Endothelial cell of umbilical vein (primary cell): ENCODE measurements around the gene ALG11. TPM values are rescaled to one million over a fixed set of nuclear protein-coding genes. Genes with fewer than 3 reads are reported as not detected.

Source experiments
- BruUV-seq: library from RNA; stranded (reverse); fragments of 400-500 nt; replicated peaks from 2 replicates; lab custom pipeline; 2021; lab: Mats Ljungman, UMichigan
- CTCF ChIA-PET: fragments of 300-600, 350-600 bp; sonication (Branson Sonifier 250); formaldehyde crosslinking; loops from one replicate; lab custom pipeline; 2021; ENCODE audit warnings: antibody characterized with exemption, inconsistent platforms; lab: Charles Lee
- POLR2A ChIA-PET: fragments of 300-600, 350-600 bp; sonication (Branson Sonifier 250); formaldehyde crosslinking; loops from one replicate; lab custom pipeline; 2021; ENCODE audit warnings: antibody characterized with exemption, inconsistent platforms; lab: Charles Lee
- DNase-seq: peaks from one replicate; pipeline ENCODE4 v3.0.0-alpha.2; 2011; ENCODE audit warnings: low read depth, low spot score
- FAIRE-seq: peaks from 2 replicates; lab custom pipeline; 2011; peaks lifted over from hg19 to GRCh38; lab: Jason Lieb, UNC
- H2AFZ ChIP-seq: 2 replicates; pipeline ENCODE4 v1.6.0; 2012; ENCODE audit warnings: low read depth, low read length, control low read depth, inconsistent platforms
- H3K27ac ChIP-seq: 2 replicates; pipeline ENCODE4 v1.5.1; 2011; ENCODE audit warnings: low read depth, mild to moderate bottlenecking, control low read depth, low read length, moderate library complexity; ENCODE audit not compliant: insufficient read depth
- H3K27me3 ChIP-seq, 2 experiments: 2 replicates each; pipeline versions ENCODE4 v1.6.0 to v1.6.1; 2011; ENCODE audit warnings: low read length in 2 of 2, mixed read lengths in 1 of 2; ENCODE audit not compliant: control insufficient read depth in 2 of 2, insufficient read depth in 2 of 2
- H3K36me3 ChIP-seq, 2 experiments: 2 replicates in 1 of 2; 3 replicates in 1 of 2; pipeline ENCODE4 v1.5.1; 2011; ENCODE audit warnings: low read length in 2 of 2, mild to moderate bottlenecking in 1 of 2, moderate library complexity in 1 of 2; ENCODE audit not compliant: control insufficient read depth in 2 of 2, insufficient read depth in 2 of 2; ENCODE audit errors: extremely low read depth in 1 of 2
- H3K4me1 ChIP-seq: 3 replicates; pipeline ENCODE4 v1.5.1; 2011; ENCODE audit warnings: mild to moderate bottlenecking, low read length; ENCODE audit not compliant: control insufficient read depth, insufficient read depth; ENCODE audit errors: extremely low read depth
- H3K4me2 ChIP-seq: 2 replicates; pipeline ENCODE4 v1.6.1; 2011; ENCODE audit warnings: low read length, control low read depth, mixed read lengths; ENCODE audit not compliant: insufficient read depth
- H3K4me3 ChIP-seq, 3 experiments: fragments of 200-600 bp in 1 of 3; sonication (generic), shearing (Covaris generic) in 1 of 3; replicated peaks in 1 of 3; 2 replicates each; pipeline ENCODE4 v1.5.1; 2011 to 2016; ENCODE audit warnings: control low read depth in 3 of 3, low read length in 3 of 3, mild to moderate bottlenecking in 2 of 3, inconsistent platforms in 1 of 3, low read depth in 1 of 3, moderate library complexity in 1 of 3; ENCODE audit not compliant: insufficient read depth in 1 of 3
- H3K79me2 ChIP-seq: 2 replicates; pipeline ENCODE4 v1.6.0; 2012; ENCODE audit warnings: low read length, inconsistent platforms; ENCODE audit not compliant: control insufficient read depth, insufficient read depth
- H3K9ac ChIP-seq: replicated peaks from 2 replicates; pipeline ENCODE3; 2011; ENCODE audit warnings: low read length, control low read depth; ENCODE audit not compliant: insufficient read depth; ENCODE audit errors: extremely low read depth
- H3K9me1 ChIP-seq: replicated peaks from 3 replicates; pipeline ENCODE4 v1.6.0; 2011; ENCODE audit warnings: mild to moderate bottlenecking, low read length; ENCODE audit not compliant: control insufficient read depth, insufficient read depth; ENCODE audit errors: extremely low read depth
- H3K9me3 ChIP-seq: replicated peaks from 2 replicates; pipeline ENCODE4 v1.5.1; 2012; ENCODE audit warnings: low read length, inconsistent platforms; ENCODE audit not compliant: control insufficient read depth, insufficient read depth
- H4K20me1 ChIP-seq: replicated peaks from 2 replicates; pipeline ENCODE3; 2011; ENCODE audit warnings: mild to moderate bottlenecking, low read length; ENCODE audit not compliant: control insufficient read depth, insufficient read depth; ENCODE audit errors: extremely low read depth
- EZH2 ChIP-seq: IDR thresholded peaks from 2 replicates; pipeline ENCODE4 v1.6.1; 2012; ENCODE audit warnings: borderline replicate concordance, low read depth, mild to moderate bottlenecking, moderate library complexity, low read length, inconsistent platforms; ENCODE audit not compliant: severe bottlenecking
- GATA2 ChIP-seq: IDR thresholded peaks from 2 replicates; pipeline ENCODE4 v1.7.0; 2011; ENCODE audit warnings: low read depth, mild to moderate bottlenecking, moderate library complexity, mixed read lengths, low read length; ENCODE audit not compliant: insufficient read length, insufficient read depth
- JUN ChIP-seq: IDR thresholded peaks from 2 replicates; pipeline ENCODE4 v1.6.1; 2011; ENCODE audit warnings: borderline replicate concordance, low read depth; ENCODE audit not compliant: insufficient read length, insufficient read depth
- dilution Hi-C: fragments of 300-500 bp; cut with MboI; formaldehyde crosslinking; loops from one replicate; pipeline ENCODE4 v1.15.0; 2019; ENCODE audit warnings: low sequenced_read_pairs; ENCODE audit not compliant: extremely low pct_ligation_motif_present
- intact Hi-C: fragments of 100-400 bp; cut with micrococcal nuclease; formaldehyde crosslinking; loops from one replicate; pipeline ENCODE4 v1.10.0; 2022
- polyA plus RNA-seq, 4 experiments: library from polyadenylated mRNA; depleted of rRNA in 3 of 4; stranded (reverse) in 3 of 4; unstranded in 1 of 4; fragments of >200 nt; gene quantifications; 2 replicates each; pipeline versions ENCODE4 v1.2.1 to v1.2.3, GENCODE V29; 2011 to 2012; ENCODE audit warnings: missing spikeins in 1 of 4
- total RNA-seq: library from RNA; stranded (reverse); gene quantifications from 2 replicates; pipeline ENCODE4 v1.2.3, GENCODE V29; 2021
- TF ChIP-seq, protein P1 (sequence below): IDR thresholded peaks from 2 replicates; pipeline ENCODE4 v1.6.1; 2011; ENCODE audit not compliant: insufficient read depth, insufficient read length
- TF ChIP-seq, protein P2 (sequence below), 2 donors: IDR thresholded peaks; 1 replicate in 1 of 2; 2 replicates in 1 of 2; pipeline ENCODE4 v1.5.1; 2011; ENCODE audit warnings: low read length in 2 of 2, mild to moderate bottlenecking in 2 of 2, moderate library complexity in 2 of 2, control low read depth in 1 of 2, inconsistent platforms in 1 of 2, low read depth in 1 of 2; ENCODE audit not compliant: insufficient read depth in 1 of 2; ENCODE audit errors: extremely low read depth in 1 of 2

Gene ALG11
- total and polyA plus RNA-seq, 2 donors (not counting 3 experiments of a cell fraction or from before 2014, with no cell fraction given) = 6.5 to 31.0 TPM

DNA sequence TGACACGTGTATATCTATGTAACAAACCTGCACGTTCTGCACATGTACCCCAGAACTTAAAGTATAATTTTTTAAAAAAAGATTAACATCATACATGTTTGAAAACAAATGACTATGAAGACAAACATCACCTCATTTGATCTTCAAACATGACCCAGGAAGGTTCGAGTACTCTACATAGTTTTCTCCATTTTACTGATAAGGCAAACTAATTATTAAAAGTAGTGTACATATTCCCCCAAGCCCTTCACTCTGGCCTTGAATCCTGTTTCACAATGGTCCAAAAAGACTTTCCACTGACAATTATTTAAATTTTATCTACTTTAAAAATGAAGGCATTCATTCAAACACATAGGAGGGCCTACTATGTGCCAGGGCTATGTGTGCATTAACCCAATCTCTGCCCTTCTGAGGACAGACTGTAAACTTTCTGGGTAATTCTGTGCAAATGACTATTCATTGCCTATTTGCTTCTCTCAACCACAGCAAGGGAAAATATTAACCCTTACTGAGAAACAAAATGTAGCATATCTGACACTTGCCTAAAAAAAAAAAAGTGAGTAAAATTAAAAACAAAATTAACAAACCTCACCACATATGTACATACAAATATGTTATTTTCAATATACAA is 23.1 kb upstream of the ALG11 start:
- Histone ChIP-seq H3K27ac (no peak overlapping the region), H3K9ac (no peak overlapping the region), H2AFZ (no peak overlapping the region), H3K4me2 (no peak overlapping the region), H3K36me3 (no peaks in the 10 kb centered on the region), H3K27me3 (no peaks in the 10 kb centered on the region), H3K9me3 (no peaks in the 10 kb centered on the region), H3K4me1 (no peaks in the 10 kb centered on the region), H3K79me2 (no peaks in the 10 kb centered on the region), H3K4me3 (no peak overlapping the region), H4K20me1 (no peaks in the 10 kb centered on the region), H3K9me1 (no peaks in the 10 kb centered on the region)
- FAIRE-seq = no peak
- TF ChIP-seq JUN = no peak
- TF ChIP-seq GATA2 = no peak
- TF ChIP-seq, protein P1, sequence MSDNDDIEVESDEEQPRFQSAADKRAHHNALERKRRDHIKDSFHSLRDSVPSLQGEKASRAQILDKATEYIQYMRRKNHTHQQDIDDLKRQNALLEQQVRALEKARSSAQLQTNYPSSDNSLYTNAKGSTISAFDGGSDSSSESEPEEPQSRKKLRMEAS = no peak
- TF ChIP-seq, protein P2, sequence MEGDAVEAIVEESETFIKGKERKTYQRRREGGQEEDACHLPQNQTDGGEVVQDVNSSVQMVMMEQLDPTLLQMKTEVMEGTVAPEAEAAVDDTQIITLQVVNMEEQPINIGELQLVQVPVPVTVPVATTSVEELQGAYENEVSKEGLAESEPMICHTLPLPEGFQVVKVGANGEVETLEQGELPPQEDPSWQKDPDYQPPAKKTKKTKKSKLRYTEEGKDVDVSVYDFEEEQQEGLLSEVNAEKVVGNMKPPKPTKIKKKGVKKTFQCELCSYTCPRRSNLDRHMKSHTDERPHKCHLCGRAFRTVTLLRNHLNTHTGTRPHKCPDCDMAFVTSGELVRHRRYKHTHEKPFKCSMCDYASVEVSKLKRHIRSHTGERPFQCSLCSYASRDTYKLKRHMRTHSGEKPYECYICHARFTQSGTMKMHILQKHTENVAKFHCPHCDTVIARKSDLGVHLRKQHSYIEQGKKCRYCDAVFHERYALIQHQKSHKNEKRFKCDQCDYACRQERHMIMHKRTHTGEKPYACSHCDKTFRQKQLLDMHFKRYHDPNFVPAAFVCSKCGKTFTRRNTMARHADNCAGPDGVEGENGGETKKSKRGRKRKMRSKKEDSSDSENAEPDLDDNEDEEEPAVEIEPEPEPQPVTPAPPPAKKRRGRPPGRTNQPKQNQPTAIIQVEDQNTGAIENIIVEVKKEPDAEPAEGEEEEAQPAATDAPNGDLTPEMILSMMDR (IDR thresholded peaks at IDR 0.05; ENCODE audit: extremely low read depth in 1 of 2, insufficient read depth in 1 of 2, low read depth in 1 of 2, low read length in 2 of 2) = no peak
- no peak for TF ChIP-seq EZH2
- CTCF ChIA-PET = no interaction called here
- no peak for DNase-seq
- intact Hi-C loops = no loop called here
- POLR2A ChIA-PET = no interaction called here
- BruUV-seq = no TSS peak
- dilution Hi-C loops = no loop called here
